Adrenal gland (tissue), 5 donors: ENCODE measurements around the gene HSPA12B.

Source experiments
- CTCF ChIP-seq, 6 experiments: fragments of 450-650 bp in 4 of 6; fragments of 200-600 bp in 2 of 6; sonication (generic) in 1 of 6; IDR thresholded peaks; 1 replicate in 5 of 6; 2 replicates in 1 of 6; pipeline versions ENCODE4 v1.5.1 to v1.8.0; 2016 to 2021; ENCODE audit warnings: antibody characterized with exemption in 6 of 6, mild to moderate bottlenecking in 2 of 6, moderate library complexity in 1 of 6
- POLR2A ChIP-seq, 2 donors: fragments of 450-650 bp; IDR thresholded peaks; one replicate each; pipeline ENCODE4 v1.6.1; 2017; ENCODE audit warnings: antibody characterized with exemption in 2 of 2, mild to moderate bottlenecking in 2 of 2, moderate library complexity in 1 of 2
- donor health status: DM: no; HTN: no; CAD: no.

GRCh38 chr20:3727401-3728021, 5.0 kb upstream of the HSPA12B start:
- no peak for TF ChIP-seq CTCF (IDR thresholded peaks at IDR 0.05)
- TF ChIP-seq POLR2A (IDR thresholded peaks at IDR 0.05), result no peak
